Measurements from ENCODE around the gene LFNG. TPM values are rescaled to one million over a fixed set of nuclear protein-coding genes. Genes with fewer than 3 reads are reported as not detected.

LFNG gene
- total RNA-seq, 1 donor from 2014 or later: 42.6 TPM

DNA sequence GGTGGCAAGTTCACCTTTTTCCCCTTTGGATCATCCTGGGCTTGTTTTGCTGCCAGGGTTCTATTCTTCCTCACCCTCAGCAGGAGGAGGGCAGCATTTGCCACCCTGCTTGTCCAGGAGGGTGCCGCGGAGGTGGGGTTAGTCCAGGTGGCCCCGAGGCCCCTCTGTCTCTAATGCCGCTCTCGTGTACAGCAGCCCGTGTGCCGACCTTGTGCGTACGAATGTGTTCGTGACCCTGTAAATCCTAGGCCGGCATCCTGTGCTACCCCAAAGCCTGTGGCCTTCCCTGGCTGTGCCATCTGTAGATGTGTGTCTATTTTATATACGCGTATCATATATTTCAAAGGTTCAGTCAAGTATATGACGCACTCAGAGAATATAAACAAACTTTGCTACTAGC lies 49.8 kb downstream of the LFNG start:
- Histone ChIP-seq H3K4me1 (peaks cover 10% of the 10 kb centered on the region), H3K9me3 (no peaks in the 10 kb centered on the region), H3K36me3 (peaks cover 35% of the 10 kb centered on the region), H3K4me3 (no peak overlapping the region), H3K27me3 (ENCODE audit: low read depth) (no peaks in the 10 kb centered on the region), H3K27ac (no peak overlapping the region)
- ATAC-seq: no peak
- intact Hi-C loops (cut with DNase I): no loop called here
- no peak for DNase-seq
- TF ChIP-seq, protein P1, sequence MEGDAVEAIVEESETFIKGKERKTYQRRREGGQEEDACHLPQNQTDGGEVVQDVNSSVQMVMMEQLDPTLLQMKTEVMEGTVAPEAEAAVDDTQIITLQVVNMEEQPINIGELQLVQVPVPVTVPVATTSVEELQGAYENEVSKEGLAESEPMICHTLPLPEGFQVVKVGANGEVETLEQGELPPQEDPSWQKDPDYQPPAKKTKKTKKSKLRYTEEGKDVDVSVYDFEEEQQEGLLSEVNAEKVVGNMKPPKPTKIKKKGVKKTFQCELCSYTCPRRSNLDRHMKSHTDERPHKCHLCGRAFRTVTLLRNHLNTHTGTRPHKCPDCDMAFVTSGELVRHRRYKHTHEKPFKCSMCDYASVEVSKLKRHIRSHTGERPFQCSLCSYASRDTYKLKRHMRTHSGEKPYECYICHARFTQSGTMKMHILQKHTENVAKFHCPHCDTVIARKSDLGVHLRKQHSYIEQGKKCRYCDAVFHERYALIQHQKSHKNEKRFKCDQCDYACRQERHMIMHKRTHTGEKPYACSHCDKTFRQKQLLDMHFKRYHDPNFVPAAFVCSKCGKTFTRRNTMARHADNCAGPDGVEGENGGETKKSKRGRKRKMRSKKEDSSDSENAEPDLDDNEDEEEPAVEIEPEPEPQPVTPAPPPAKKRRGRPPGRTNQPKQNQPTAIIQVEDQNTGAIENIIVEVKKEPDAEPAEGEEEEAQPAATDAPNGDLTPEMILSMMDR (IDR thresholded peaks at IDR 0.05): no peak

DNA sequence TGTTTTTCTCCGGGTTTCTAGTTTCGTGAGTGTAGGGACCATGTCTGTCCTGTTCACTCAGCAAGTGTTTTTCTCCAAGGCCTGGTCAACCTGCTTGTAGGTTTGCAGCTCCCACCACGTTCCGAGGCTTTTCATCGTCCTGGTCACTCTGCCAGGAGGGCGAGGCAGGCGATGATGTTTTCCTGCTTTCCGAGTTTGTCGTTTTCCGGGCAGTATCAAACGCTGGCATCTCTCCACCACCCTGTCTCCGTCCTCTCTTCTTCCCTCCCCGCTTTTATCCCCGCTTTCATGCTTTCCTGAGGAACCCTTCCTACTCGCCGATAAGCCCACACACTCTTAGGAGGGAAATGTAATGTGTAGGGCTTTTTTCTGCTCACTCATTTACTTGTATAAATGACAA lies 50.4 kb downstream of the LFNG start:
- peaks cover 41% of the 10 kb centered on the region for H3K36me3 ChIP-seq
- no peak overlapping the region for H3K4me3 ChIP-seq
- intact Hi-C loops (cut with DNase I): no loop called here
- ATAC-seq (no peak), DNase-seq (peak; percentile 21)
- H3K27ac ChIP-seq: no peak overlapping the region
- peaks cover 10% of the 10 kb centered on the region for H3K4me1 ChIP-seq
- H3K9me3 ChIP-seq: no peaks in the 10 kb centered on the region
- H3K27me3 ChIP-seq (ENCODE audit: low read depth): no peaks in the 10 kb centered on the region
- TF ChIP-seq, protein P1 (IDR thresholded peaks at IDR 0.05): no peak

GRCh38 chr7:2571409-2571808 lies 51.8 kb downstream of the LFNG start:
- peaks cover 49% of the 10 kb centered on the region for H3K36me3 ChIP-seq
- ATAC-seq (no peak), DNase-seq (no peak)
- no peaks in the 10 kb centered on the region for H3K9me3 ChIP-seq
- TF ChIP-seq, protein P1 (IDR thresholded peaks at IDR 0.05): no peak
- intact Hi-C loops (cut with DNase I): no loop called here
- H3K4me1 ChIP-seq: peaks cover 10% of the 10 kb centered on the region
- H3K27ac ChIP-seq: no peak overlapping the region
- no peaks in the 10 kb centered on the region for H3K27me3 ChIP-seq (ENCODE audit: low read depth)
- no peak overlapping the region for H3K4me3 ChIP-seq

DNA sequence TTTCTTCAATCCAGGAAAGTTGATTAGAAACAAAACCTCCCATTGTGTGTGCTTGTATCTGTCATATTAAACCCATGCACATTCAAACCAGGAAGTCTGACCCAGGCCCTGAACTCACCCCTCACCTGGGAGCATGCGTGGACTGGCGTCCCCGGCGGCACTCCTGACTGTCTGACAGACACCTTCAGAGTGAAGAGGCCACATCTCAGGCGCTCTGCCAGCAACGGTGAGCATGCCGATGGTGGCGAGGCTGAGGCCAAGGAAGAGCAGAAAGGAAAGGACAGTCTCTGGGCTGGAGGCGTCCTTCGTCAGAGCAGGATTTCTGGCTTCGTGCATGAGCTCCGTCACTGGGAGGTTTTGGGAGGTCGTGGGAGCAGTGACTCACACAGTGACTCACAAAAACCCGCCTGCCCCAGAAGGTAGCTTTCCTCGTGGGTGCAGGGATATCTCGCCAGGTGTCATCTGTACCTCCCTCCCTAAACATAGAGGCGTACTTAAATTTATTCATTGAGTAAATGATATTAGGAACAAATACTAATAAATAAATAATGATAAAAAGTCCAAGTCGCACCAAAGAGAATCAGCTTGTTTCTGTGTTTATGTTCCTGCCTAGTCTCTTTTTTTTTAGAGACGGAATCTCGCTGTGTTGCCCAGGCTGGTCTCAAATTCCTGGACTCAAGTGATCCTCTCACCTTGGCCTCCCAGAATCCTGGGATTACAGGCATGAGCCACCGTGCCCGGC lies 52.7 kb downstream of the LFNG start:
- DNase-seq: no peak
- Histone ChIP-seq H3K36me3 (peaks cover 49% of the 10 kb centered on the region), H3K4me1 (peaks cover 10% of the 10 kb centered on the region), H3K27ac (no peak overlapping the region), H3K9me3 (no peaks in the 10 kb centered on the region), H3K4me3 (no peak overlapping the region), H3K27me3 (ENCODE audit: low read depth) (no peaks in the 10 kb centered on the region)
- TF ChIP-seq, protein P1 (IDR thresholded peaks at IDR 0.05): no peak
- intact Hi-C loops (cut with DNase I): no loop called here
- ATAC-seq: no peak

- ATAC-seq (no peak), DNase-seq (no peak)
- Histone ChIP-seq H3K4me1 (no peaks in the 10 kb centered on the region), H3K4me3 (no peak overlapping the region), H3K27me3 (ENCODE audit: low read depth) (no peaks in the 10 kb centered on the region), H3K36me3 (peaks cover 55% of the 10 kb centered on the region), H3K27ac (no peak overlapping the region), H3K9me3 (no peaks in the 10 kb centered on the region)
- intact Hi-C loops (cut with DNase I): no loop called here
- TF ChIP-seq, protein P1 (IDR thresholded peaks at IDR 0.05): no peak
Measured at GRCh38 chr7:2573761-2574160, 54.2 kb downstream of the LFNG start.

Data from lower lobe of right lung (tissue), 2 donors.